GM12878 (cell line): ENCODE results near the gene FAM114A2.

Experiments
- CHD1 ChIP-seq: IDR thresholded peaks from 2 replicates; pipeline ENCODE4 v1.6.1; 2012; ENCODE audit warnings: low read depth, low read length, improper control_type of control experiment
- CREB1 ChIP-seq: IDR thresholded peaks from 2 replicates; pipeline ENCODE4 v1.6.1; 2012; ENCODE audit warnings: low read depth, mild to moderate bottlenecking, inconsistent platforms
- EP300 ChIP-seq, 2 experiments: fragments of 150-350 bp in 1 of 2; IDR thresholded peaks; 2 replicates each; pipeline ENCODE4 v1.6.1; 2011 to 2012; ENCODE audit warnings: low read depth in 2 of 2, low read length in 2 of 2, borderline replicate concordance in 1 of 2, improper control_type of control experiment in 1 of 2, inconsistent platforms in 1 of 2; ENCODE audit not compliant: control insufficient read depth in 1 of 2
- EZH2 ChIP-seq: IDR thresholded peaks from 2 replicates; pipeline ENCODE4 v1.6.1; 2012; ENCODE audit warnings: low read depth, mild to moderate bottlenecking, control low read depth, inconsistent platforms, low read length, borderline replicate concordance; ENCODE audit not compliant: control insufficient read depth
- FOXK2 ChIP-seq: fragments of 450-650 bp; IDR thresholded peaks from 2 replicates; pipeline ENCODE4 v1.6.1; 2017; ENCODE audit warnings: mild to moderate bottlenecking, moderate library complexity
- POLR2AphosphoS5 ChIP-seq: IDR thresholded peaks from 2 replicates; pipeline ENCODE4 v1.6.1; 2011; ENCODE audit warnings: mild to moderate bottlenecking, low read length, inconsistent platforms
- RFX5 ChIP-seq: IDR thresholded peaks from 2 replicates; pipeline ENCODE4 v1.6.1; 2011; ENCODE audit warnings: low read depth, low read length, improper control_type of control experiment
- TF ChIP-seq, protein P1 (sequence below), 3 experiments: IDR thresholded peaks in 2 of 3; conservative IDR thresholded peaks in 1 of 3; 2 replicates each; pipeline ENCODE4 v1.5.1; 2011; ENCODE audit warnings: low read depth in 3 of 3, low read length in 3 of 3, mild to moderate bottlenecking in 3 of 3, control low read depth in 2 of 3, moderate library complexity in 2 of 3, inconsistent platforms in 1 of 3, mixed read lengths in 1 of 3; ENCODE audit not compliant: control insufficient read depth in 2 of 3, insufficient read depth in 1 of 3; ENCODE audit errors: extremely low read depth in 1 of 3
- TF ChIP-seq, protein P2 (sequence below): IDR thresholded peaks from 2 replicates; pipeline ENCODE4 v1.6.1; 2012; ENCODE audit warnings: mild to moderate bottlenecking, low read depth, low read length

DNA sequence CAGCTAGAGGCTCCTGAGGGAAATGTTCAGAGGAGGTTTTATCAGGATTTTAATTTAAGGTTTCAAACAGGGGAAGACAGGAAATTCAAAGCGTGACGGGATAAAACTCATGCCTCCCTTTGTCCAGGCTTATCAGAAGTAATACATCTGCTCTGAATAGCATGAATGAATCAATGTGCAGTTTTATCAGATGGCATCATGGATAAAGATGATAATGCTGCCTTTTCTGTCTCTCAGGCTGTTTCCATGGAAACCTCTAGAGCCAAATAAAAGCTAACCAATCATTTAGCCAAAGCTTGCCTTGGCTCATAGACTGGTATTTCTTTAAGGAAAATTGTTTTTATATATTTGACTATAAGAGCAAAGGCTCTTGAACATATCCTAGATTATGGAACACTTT is 16.5 kb upstream of the FAM114A2 start:
- TF ChIP-seq POLR2AphosphoS5, result no peak
- no peak for TF ChIP-seq RFX5
- TF ChIP-seq EZH2, result no peak
- TF ChIP-seq, protein P1, sequence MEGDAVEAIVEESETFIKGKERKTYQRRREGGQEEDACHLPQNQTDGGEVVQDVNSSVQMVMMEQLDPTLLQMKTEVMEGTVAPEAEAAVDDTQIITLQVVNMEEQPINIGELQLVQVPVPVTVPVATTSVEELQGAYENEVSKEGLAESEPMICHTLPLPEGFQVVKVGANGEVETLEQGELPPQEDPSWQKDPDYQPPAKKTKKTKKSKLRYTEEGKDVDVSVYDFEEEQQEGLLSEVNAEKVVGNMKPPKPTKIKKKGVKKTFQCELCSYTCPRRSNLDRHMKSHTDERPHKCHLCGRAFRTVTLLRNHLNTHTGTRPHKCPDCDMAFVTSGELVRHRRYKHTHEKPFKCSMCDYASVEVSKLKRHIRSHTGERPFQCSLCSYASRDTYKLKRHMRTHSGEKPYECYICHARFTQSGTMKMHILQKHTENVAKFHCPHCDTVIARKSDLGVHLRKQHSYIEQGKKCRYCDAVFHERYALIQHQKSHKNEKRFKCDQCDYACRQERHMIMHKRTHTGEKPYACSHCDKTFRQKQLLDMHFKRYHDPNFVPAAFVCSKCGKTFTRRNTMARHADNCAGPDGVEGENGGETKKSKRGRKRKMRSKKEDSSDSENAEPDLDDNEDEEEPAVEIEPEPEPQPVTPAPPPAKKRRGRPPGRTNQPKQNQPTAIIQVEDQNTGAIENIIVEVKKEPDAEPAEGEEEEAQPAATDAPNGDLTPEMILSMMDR (IDR thresholded peaks at IDR 0.05 in 2 of 3, conservative IDR thresholded peaks at IDR 0.05 in 1 of 3; ENCODE audit: control insufficient read depth in 2 of 3, extremely low read depth in 1 of 3, insufficient read depth in 1 of 3, low read depth in 3 of 3, low read length in 3 of 3), result no peak
- TF ChIP-seq CREB1, result no peak
- TF ChIP-seq CHD1, result no peak
- TF ChIP-seq, protein P2, sequence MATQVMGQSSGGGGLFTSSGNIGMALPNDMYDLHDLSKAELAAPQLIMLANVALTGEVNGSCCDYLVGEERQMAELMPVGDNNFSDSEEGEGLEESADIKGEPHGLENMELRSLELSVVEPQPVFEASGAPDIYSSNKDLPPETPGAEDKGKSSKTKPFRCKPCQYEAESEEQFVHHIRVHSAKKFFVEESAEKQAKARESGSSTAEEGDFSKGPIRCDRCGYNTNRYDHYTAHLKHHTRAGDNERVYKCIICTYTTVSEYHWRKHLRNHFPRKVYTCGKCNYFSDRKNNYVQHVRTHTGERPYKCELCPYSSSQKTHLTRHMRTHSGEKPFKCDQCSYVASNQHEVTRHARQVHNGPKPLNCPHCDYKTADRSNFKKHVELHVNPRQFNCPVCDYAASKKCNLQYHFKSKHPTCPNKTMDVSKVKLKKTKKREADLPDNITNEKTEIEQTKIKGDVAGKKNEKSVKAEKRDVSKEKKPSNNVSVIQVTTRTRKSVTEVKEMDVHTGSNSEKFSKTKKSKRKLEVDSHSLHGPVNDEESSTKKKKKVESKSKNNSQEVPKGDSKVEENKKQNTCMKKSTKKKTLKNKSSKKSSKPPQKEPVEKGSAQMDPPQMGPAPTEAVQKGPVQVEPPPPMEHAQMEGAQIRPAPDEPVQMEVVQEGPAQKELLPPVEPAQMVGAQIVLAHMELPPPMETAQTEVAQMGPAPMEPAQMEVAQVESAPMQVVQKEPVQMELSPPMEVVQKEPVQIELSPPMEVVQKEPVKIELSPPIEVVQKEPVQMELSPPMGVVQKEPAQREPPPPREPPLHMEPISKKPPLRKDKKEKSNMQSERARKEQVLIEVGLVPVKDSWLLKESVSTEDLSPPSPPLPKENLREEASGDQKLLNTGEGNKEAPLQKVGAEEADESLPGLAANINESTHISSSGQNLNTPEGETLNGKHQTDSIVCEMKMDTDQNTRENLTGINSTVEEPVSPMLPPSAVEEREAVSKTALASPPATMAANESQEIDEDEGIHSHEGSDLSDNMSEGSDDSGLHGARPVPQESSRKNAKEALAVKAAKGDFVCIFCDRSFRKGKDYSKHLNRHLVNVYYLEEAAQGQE, result no peak
- no peak for TF ChIP-seq FOXK2
- no peak for TF ChIP-seq EP300 (IDR thresholded peaks at IDR 0.05; ENCODE audit: borderline replicate concordance in 1 of 2, control insufficient read depth in 1 of 2, low read depth in 2 of 2, low read length in 2 of 2)
